Lower leg skin (tissue), 4 donors: ENCODE measurements around the gene RPTOR. TPM values are rescaled to one million over a fixed set of nuclear protein-coding genes. Genes with fewer than 3 reads are reported as not detected.

Experiments used
- DNase-seq, 2 donors: peaks; one replicate each; pipeline ENCODE4 v3.0.0-alpha.2; 2019; ENCODE audit warnings: low spot score in 2 of 2
- H3K4me3 ChIP-seq: fragments of 200-600 bp; sonication (generic); 2 replicates; pipeline ENCODE4 v1.5.1; 2017; ENCODE audit warnings: mild to moderate bottlenecking, low read depth; ENCODE audit not compliant: poor library complexity, severe bottlenecking
- CTCF ChIP-seq, 3 donors: fragments of 450-650 bp; IDR thresholded peaks; one replicate each; pipeline ENCODE4 v1.5.1; 2016; ENCODE audit warnings: antibody characterized with exemption in 3 of 3, mild to moderate bottlenecking in 3 of 3, moderate library complexity in 2 of 3
- POLR2A ChIP-seq, 2 donors: fragments of 450-650 bp; IDR thresholded peaks; one replicate each; pipeline ENCODE4 v1.6.1; 2016 to 2017; ENCODE audit warnings: antibody characterized with exemption in 2 of 2, mild to moderate bottlenecking in 1 of 2, moderate library complexity in 1 of 2
- WGBS, 2 donors: methylation state at CpG; one replicate each; pipeline ENCODE4 v1.1.5; 2018; 5-methylcytosine and 5-hydroxymethylcytosine counted together
- intact Hi-C: fragments of 100-400 bp; cut with DNase I; formaldehyde crosslinking; loops from one replicate; pipeline ENCODE4 v1.15.0; 2023; ENCODE audit warnings: low total_unique reads
- total RNA-seq, 4 donors: library from RNA; depleted of rRNA; stranded (reverse); fragments of >200 nt; gene quantifications; one replicate each; pipeline ENCODE4 v1.1.0, GENCODE V29; 2016

RPTOR gene
- total RNA-seq, 4 donors from 2014 or later, result 30.7 to 68.2 (median 39.8) TPM

DNA sequence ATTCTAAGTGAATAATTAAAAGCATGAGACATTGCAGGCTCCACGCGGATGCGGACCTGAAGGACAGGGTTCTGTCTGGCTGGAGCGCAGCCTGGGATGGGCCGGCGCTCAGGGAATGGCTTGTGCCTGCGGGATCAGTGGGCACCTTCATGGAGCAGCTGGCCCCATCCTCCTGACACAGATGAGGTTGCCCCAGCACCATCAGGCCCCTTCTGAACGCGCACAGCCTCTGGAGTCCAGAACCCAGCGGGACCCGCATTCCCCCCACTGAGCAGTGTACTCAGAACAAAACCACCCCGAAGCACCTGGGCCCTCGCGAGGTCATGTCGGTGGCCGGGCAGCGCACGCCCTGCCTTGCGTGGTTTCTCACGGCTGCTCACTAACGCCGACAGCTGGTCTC lies 376.5 kb downstream of the RPTOR start:
- no peak overlapping the region for H3K4me3 ChIP-seq
- intact Hi-C loops, result no loop called here
- 92 to 96% methylated on average over 19 to 22 of the region's 22 CpGs for WGBS, 2 donors
- DNase-seq, result no peak
- TF ChIP-seq POLR2A (IDR thresholded peaks at IDR 0.05) (no peak), CTCF (IDR thresholded peaks at IDR 0.05) (no peak)

DNA sequence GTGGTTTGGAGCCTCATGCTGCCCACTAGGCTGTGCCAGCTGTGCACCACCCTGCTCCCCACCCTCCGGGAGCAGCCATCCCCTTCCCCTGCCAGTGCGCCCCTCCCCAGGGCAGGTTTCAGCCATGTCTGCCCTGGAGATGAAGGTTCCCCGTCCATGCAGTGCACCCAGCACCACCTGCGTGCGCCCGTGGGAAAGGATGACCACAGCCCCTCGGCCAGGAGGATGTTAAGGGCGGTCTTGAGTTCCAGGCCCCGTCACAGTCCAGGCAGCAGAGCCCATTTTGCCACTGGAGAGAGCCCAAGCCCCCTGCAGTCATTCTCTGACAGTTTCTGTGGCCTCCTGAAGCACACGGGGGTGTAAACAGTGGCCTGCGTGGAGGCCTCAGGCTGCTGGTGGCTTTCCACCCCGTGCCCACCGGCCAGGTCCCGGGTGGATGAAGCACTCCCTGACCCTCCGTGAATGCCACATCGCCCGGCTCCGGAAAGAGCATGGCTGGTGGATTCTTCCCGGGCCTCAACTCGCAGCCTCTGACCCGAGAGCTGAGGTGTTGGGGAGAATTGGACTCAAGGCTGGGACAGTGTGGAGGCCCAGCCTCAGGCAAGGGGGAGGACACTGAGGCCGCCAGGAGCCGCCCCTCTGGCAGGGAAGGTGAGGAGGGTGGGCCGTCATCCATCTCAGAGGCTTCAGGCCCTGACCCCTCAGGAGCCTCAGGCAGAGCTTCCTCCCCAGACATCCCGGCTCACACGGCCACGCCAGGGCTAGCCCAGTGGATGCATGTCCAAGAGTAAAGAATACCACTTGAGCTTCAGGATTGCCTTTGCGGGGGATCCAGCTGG lies 377.3 kb downstream of the RPTOR start:
- no peak overlapping the region for H3K4me3 ChIP-seq
- WGBS, 2 donors, result 92 to 95% methylated on average over 19 to 25 of the region's 28 CpGs
- TF ChIP-seq CTCF (IDR thresholded peaks at IDR 0.05), result no peak
- TF ChIP-seq POLR2A (IDR thresholded peaks at IDR 0.05), result no peak
- intact Hi-C loops, result no loop called here
- no peak for DNase-seq

GRCh38 chr17:80922580-80923160 lies 378.0 kb downstream of the RPTOR start:
- no peak for DNase-seq
- intact Hi-C loops, result no loop called here
- H3K4me3 ChIP-seq, result no peak overlapping the region
- 88 to 95% methylated on average over 29 to 33 of the region's 33 CpGs for WGBS, 2 donors
- TF ChIP-seq CTCF (IDR thresholded peaks at IDR 0.05) (no peak), POLR2A (IDR thresholded peaks at IDR 0.05) (no peak)

- no peak for DNase-seq
- no peak for TF ChIP-seq POLR2A (IDR thresholded peaks at IDR 0.05)
- no peak for TF ChIP-seq CTCF (IDR thresholded peaks at IDR 0.05)
- H3K4me3 ChIP-seq, result no peak overlapping the region
- 88 to 90% methylated on average over 28 to 29 of the region's 35 CpGs for WGBS, 2 donors
- intact Hi-C loops, result no loop called here
Measured at GRCh38 chr17:80923211-80924110, 378.8 kb downstream of the RPTOR start.

DNA sequence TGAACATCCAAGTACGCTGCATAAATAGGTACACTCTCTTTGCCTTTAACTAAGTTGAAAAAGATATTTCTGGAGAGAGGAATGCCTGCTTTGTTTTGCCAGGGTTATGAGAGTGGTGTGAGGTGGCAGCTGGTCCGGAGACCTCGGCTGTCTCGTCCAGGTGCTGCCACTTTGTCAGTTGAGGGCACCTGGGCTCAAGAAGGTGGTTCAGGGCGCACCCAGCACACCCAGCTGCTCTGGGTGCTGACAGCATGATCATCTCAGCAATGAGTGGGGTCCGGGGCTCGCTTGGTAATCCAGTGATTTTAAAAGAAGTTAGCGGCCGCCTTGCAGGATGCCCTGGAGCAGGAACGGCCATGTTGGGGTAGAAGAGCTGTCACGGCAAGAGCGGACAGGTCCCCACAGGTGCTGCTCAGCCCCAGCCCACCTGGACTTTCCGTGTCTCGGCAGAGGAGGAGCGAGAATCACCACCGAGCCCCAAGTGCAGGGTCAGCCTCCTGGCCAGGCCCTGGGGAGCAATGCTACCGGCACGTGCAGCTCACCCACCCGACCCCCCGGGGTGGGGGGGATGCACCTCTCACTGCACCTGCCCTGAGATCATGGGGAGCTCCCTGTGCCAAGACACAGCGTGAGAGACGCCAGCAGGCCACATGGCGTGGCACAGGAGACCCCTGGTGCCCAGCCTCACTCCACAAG lies 379.6 kb downstream of the RPTOR start:
- no peak for TF ChIP-seq POLR2A (IDR thresholded peaks at IDR 0.05)
- intact Hi-C loops, result no loop called here
- WGBS, 2 donors, result 92 to 94% methylated on average over 18 to 22 of the region's 23 CpGs
- no peak overlapping the region for H3K4me3 ChIP-seq
- DNase-seq, result no peak
